GM12878 (cell line): ENCODE measurements around the gene PPRC1. TPM values are rescaled to one million over a fixed set of nuclear protein-coding genes. Genes with fewer than 3 reads are reported as not detected.

Source experiments
- CHD2 ChIP-seq: IDR thresholded peaks from 2 replicates; pipeline ENCODE4 v1.6.1; 2011; ENCODE audit warnings: low read depth, low read length, improper control_type of control experiment, borderline replicate concordance
- CHD4 ChIP-seq: fragments of 200-600 bp; sonication (generic); IDR thresholded peaks from 2 replicates; pipeline ENCODE4 v1.6.1; 2016; ENCODE audit warnings: mild to moderate bottlenecking
- CREM ChIP-seq: IDR thresholded peaks from 2 replicates; pipeline ENCODE4 v1.6.1; 2014; ENCODE audit warnings: antibody characterized with exemption, low read depth
- ELK1 ChIP-seq: IDR thresholded peaks from 2 replicates; pipeline ENCODE4 v1.6.1; 2012; ENCODE audit warnings: low read depth, low read length, improper control_type of control experiment
- KDM1A ChIP-seq: fragments of 200-600 bp; sonication (generic); IDR thresholded peaks from 2 replicates; pipeline ENCODE4 v1.6.1; 2016; ENCODE audit warnings: borderline replicate concordance
- MAX ChIP-seq: IDR thresholded peaks from 2 replicates; pipeline ENCODE4 v1.6.1; 2012; ENCODE audit warnings: low read depth, low read length, improper control_type of control experiment
- MXI1 ChIP-seq: fragments of 150-350 bp; IDR thresholded peaks from 2 replicates; pipeline ENCODE4 v1.6.1; 2011; ENCODE audit warnings: low read depth, mild to moderate bottlenecking, inconsistent platforms, low read length, improper control_type of control experiment
- NKRF ChIP-seq: fragments of 450-650 bp; conservative IDR thresholded peaks from 2 replicates; pipeline ENCODE4 v1.6.1; 2017; ENCODE audit warnings: mild to moderate bottlenecking, moderate library complexity
- PKNOX1 ChIP-seq: fragments of 450-650 bp; IDR thresholded peaks from 2 replicates; pipeline ENCODE4 v1.6.1; 2016; ENCODE audit warnings: mild to moderate bottlenecking
- POU2F2 ChIP-seq: IDR thresholded peaks from 3 replicates; pipeline ENCODE4 v1.6.1; 2011; ENCODE audit warnings: low read depth, mild to moderate bottlenecking, low read length, borderline replicate concordance
- SIX5 ChIP-seq: IDR thresholded peaks from 2 replicates; pipeline ENCODE4 v1.6.1; 2011; ENCODE audit warnings: mild to moderate bottlenecking, low read depth, low read length, moderate library complexity; ENCODE audit not compliant: severe bottlenecking
- SMAD1 ChIP-seq: fragments of 450-650 bp; IDR thresholded peaks from 2 replicates; pipeline ENCODE4 v1.6.1; 2018; ENCODE audit warnings: mild to moderate bottlenecking, low read depth; ENCODE audit not compliant: partially characterized antibody
- SP1 ChIP-seq: IDR thresholded peaks from one replicate; pipeline ENCODE4 v1.6.1; 2011; ENCODE audit warnings: low read depth, low read length
- SPI1 ChIP-seq: IDR thresholded peaks from 2 replicates; pipeline ENCODE4 v1.6.1; 2011; ENCODE audit warnings: low read depth, mild to moderate bottlenecking, low read length, moderate library complexity, borderline replicate concordance; ENCODE audit not compliant: insufficient read depth
- SRF ChIP-seq, 2 experiments: IDR thresholded peaks; 2 replicates each; pipeline ENCODE4 v1.6.1; 2011; ENCODE audit warnings: low read depth in 2 of 2, low read length in 2 of 2, mild to moderate bottlenecking in 1 of 2, moderate library complexity in 1 of 2
- SUZ12 ChIP-seq: fragments of 200-600 bp; sonication (generic); IDR thresholded peaks from one replicate; pipeline ENCODE4 v1.6.1; 2018; ENCODE audit warnings: antibody characterized with exemption, mild to moderate bottlenecking; ENCODE audit not compliant: unreplicated experiment
- TAF1 ChIP-seq: IDR thresholded peaks from 2 replicates; pipeline ENCODE4 v1.6.1; 2011; ENCODE audit warnings: mild to moderate bottlenecking, low read depth, low read length, borderline replicate concordance
- TARDBP ChIP-seq: IDR thresholded peaks from 2 replicates; pipeline ENCODE4 v1.6.1; 2016; ENCODE audit warnings: borderline replicate concordance
- USF1 ChIP-seq: IDR thresholded peaks from 2 replicates; pipeline ENCODE4 v1.6.1; 2011; ENCODE audit warnings: borderline replicate concordance, low read depth, mild to moderate bottlenecking, moderate library complexity, mixed read lengths, low read length; ENCODE audit not compliant: insufficient read depth; ENCODE audit errors: extremely low read length
- ZBTB11 ChIP-seq: fragments of 450-650 bp; formaldehyde crosslinking; IDR thresholded peaks from 2 replicates; pipeline ENCODE4 v1.5.0; 2022; ENCODE audit warnings: mild to moderate bottlenecking, missing genetic modification characterization
- polyA plus RNA-seq, 11 experiments: library from polyadenylated mRNA; depleted of rRNA in 4 of 11; unstranded in 6 of 11; stranded (reverse) in 5 of 11; fragments of >200 nt; fragmentation: Nextera tagmentation in 4 of 11; fragmentation: Illumina TruSeq in 1 of 11; extraction: Ambion mirVana in 4 of 11; extraction: Trizol in 1 of 11; gene quantifications; 1 replicate in 1 of 11; 2 replicates in 10 of 11; pipeline versions ENCODE4 v1.2.1 to v1.2.3, GENCODE V29; 2011 to 2016; ENCODE audit warnings: inconsistent platforms in 2 of 11, missing spikeins in 2 of 11, low read depth in 1 of 11
- total RNA-seq, 4 experiments: library from RNA; depleted of rRNA in 3 of 4; stranded (reverse); fragments of >200 nt in 3 of 4; fragmentation: Illumina TruSeq in 1 of 4; extraction: Trizol in 1 of 4; gene quantifications; 2 replicates each; pipeline versions ENCODE4 v1.2.1 to v1.2.3, GENCODE V29; 2013 to 2021

The PPRC1 gene
- total and polyA plus RNA-seq, 10 of the 15 experiments (the other 5 are each of a cell fraction or from before 2014, with no cell fraction given) = 13.1 to 69.8 (median 32.4) TPM

GRCh38 chr10:102151774-102152544, 19.1 kb downstream of the PPRC1 start, which contains the start of gene NOLC1 (continued):
- TF ChIP-seq ZBTB11 (no peak), SUZ12 (no peak), POU2F2 (peak; percentile 77; the same call in 1 of the 3 replicates), CREM (peak; percentile 100), SP1 (peak; percentile 94), USF1 (no peak), MXI1 (peak; percentile 98), TAF1 (peak; percentile 87), PKNOX1 (peak; percentile 25; the same call in 1 of the 2 replicates), SRF (IDR thresholded peaks at IDR 0.05; ENCODE audit: low read depth in 2 of 2, low read length in 2 of 2) (peak in 1 of 2 experiments; percentile 87; a peak in 2 of 4 replicates), SMAD1 (peak; percentile 18), TARDBP (peak; percentile 84), NKRF (peak; percentile 97), SPI1 (0 out of 2 replicates have a peak, but pooled peaks have one; percentile 9), SIX5 (peak; percentile 70), MAX (peak; percentile 94), KDM1A (no peak), CHD2 (peak; percentile 70), ELK1 (0 out of 2 replicates have a peak, but pooled peaks have one; percentile 56), CHD4 (no peak)
